K562 (cell line): ENCODE results near the gene ADAMTS14. TPM values are rescaled to one million over a fixed set of nuclear protein-coding genes. Genes with fewer than 3 reads are reported as not detected.

Experiments
- ARID2 ChIP-seq: fragments of 450-650 bp; IDR thresholded peaks from 2 replicates; pipeline ENCODE4 v1.6.1; 2017; ENCODE audit warnings: antibody characterized with exemption, mild to moderate bottlenecking
- FOXA1 ChIP-seq: fragments of 450-650 bp; IDR thresholded peaks from 2 replicates; pipeline ENCODE4 v1.6.1; 2016; ENCODE audit warnings: mild to moderate bottlenecking, borderline replicate concordance
- FOXA3 ChIP-seq, 2 experiments: fragments of 450-650 bp in 1 of 2; sonication (generic) in 1 of 2; formaldehyde crosslinking; IDR thresholded peaks in 1 of 2; conservative IDR thresholded peaks in 1 of 2; 2 replicates each; pipeline versions ENCODE4 v1.4.0 to v1.8.0; 2020 to 2022; ENCODE audit warnings: mild to moderate bottlenecking in 2 of 2, missing genetic modification reagents in 1 of 2
- GABPA ChIP-seq: fragments of 200-800 bp; sonication (Bioruptor generic); conservative IDR thresholded peaks from 2 replicates; pipeline ENCODE4 v1.6.1; 2016; ENCODE audit warnings: low read depth, missing genetic modification characterization, missing compliant biosample characterization
- KHSRP ChIP-seq: fragments of 450-650 bp; IDR thresholded peaks from 2 replicates; pipeline ENCODE4 v1.6.1; 2017
- MAFK ChIP-seq: IDR thresholded peaks from 2 replicates; pipeline ENCODE4 v1.6.1; 2011; ENCODE audit warnings: low read length, improper control_type of control experiment
- MTA2 ChIP-seq: fragments of 450-650 bp; IDR thresholded peaks from 2 replicates; pipeline ENCODE4 v1.6.1; 2016; ENCODE audit warnings: low read depth
- MTA3 ChIP-seq: fragments of 450-650 bp; formaldehyde crosslinking; IDR thresholded peaks from 2 replicates; pipeline ENCODE4 v1.6.1; 2017; ENCODE audit warnings: mild to moderate bottlenecking, borderline replicate concordance
- NCOA2 ChIP-seq, 2 experiments: fragments of 450-650 bp; IDR thresholded peaks; 2 replicates each; pipeline ENCODE4 v1.6.1; 2018; ENCODE audit warnings: mild to moderate bottlenecking in 2 of 2, moderate library complexity in 1 of 2; ENCODE audit not compliant: partially characterized antibody in 2 of 2
- RBM17 ChIP-seq: fragments of 200-400 bp; formaldehyde crosslinking; IDR thresholded peaks from 2 replicates; pipeline ENCODE4 v1.6.1; 2017; ENCODE audit warnings: low read depth, mild to moderate bottlenecking, low read length, borderline replicate concordance
- RBM22 ChIP-seq: fragments of 200-400 bp; formaldehyde crosslinking; IDR thresholded peaks from 2 replicates; pipeline ENCODE4 v1.6.1; 2018; ENCODE audit warnings: low read length, low read depth; ENCODE audit not compliant: poor library complexity, severe bottlenecking
- SNRNP70 ChIP-seq: fragments of 200-400 bp; formaldehyde crosslinking; optimal IDR thresholded peaks from 2 replicates; pipeline ENCODE3; 2017; ENCODE audit warnings: low read depth, low read length
- TAF1 ChIP-seq: IDR thresholded peaks from 2 replicates; pipeline ENCODE4 v1.6.1; 2011; ENCODE audit warnings: mild to moderate bottlenecking, low read length, moderate library complexity; ENCODE audit not compliant: insufficient read depth, control insufficient read depth, severe bottlenecking; ENCODE audit errors: extremely low read depth
- TCF7 ChIP-seq: sonication (generic); IDR thresholded peaks from 2 replicates; pipeline ENCODE4 v1.6.1; 2016; ENCODE audit warnings: antibody characterized with exemption, borderline replicate concordance
- ZBTB7A ChIP-seq: IDR thresholded peaks from 2 replicates; pipeline ENCODE4 v1.6.1; 2011; ENCODE audit warnings: low read depth, mild to moderate bottlenecking, low read length, moderate library complexity, borderline replicate concordance; ENCODE audit not compliant: control insufficient read depth
- ZNF197 ChIP-seq: fragments of 200-800 bp; sonication (Bioruptor generic); IDR thresholded peaks from 2 replicates; pipeline ENCODE4 v1.6.1; 2016; ENCODE audit warnings: low read depth, missing genetic modification characterization, missing compliant biosample characterization
- ZNF23 ChIP-seq: fragments of 250-450 bp; sonication (Bioruptor Pico); IDR thresholded peaks from 2 replicates; pipeline ENCODE4 v1.4.0; 2020; ENCODE audit warnings: mild to moderate bottlenecking
- ZNF232 ChIP-seq: sonication (generic); formaldehyde crosslinking; IDR thresholded peaks from 2 replicates; pipeline ENCODE4 v1.8.0; 2022; ENCODE audit warnings: mild to moderate bottlenecking, missing genetic modification reagents
- ZNF707 ChIP-seq: fragments of 250-450 bp; sonication (Bioruptor Pico); conservative IDR thresholded peaks from 2 replicates; pipeline ENCODE4 v1.8.0; 2022; ENCODE audit warnings: inconsistent platforms, mild to moderate bottlenecking, moderate library complexity
- polyA plus RNA-seq, 8 experiments: library from polyadenylated mRNA; depleted of rRNA in 4 of 8; stranded (reverse) in 5 of 8; unstranded in 3 of 8; fragments of >200 nt; fragmentation: Nextera tagmentation in 2 of 8; fragmentation: Illumina TruSeq in 1 of 8; extraction: Ambion mirVana in 2 of 8; extraction: Trizol in 1 of 8; gene quantifications; 2 replicates each; pipeline versions ENCODE4 v1.2.1 to v1.2.3, GENCODE V29; 2011 to 2014; ENCODE audit warnings: inconsistent platforms in 1 of 8, missing spikeins in 1 of 8
- total RNA-seq, 7 experiments: library from RNA; depleted of rRNA in 6 of 7; stranded (reverse); fragments of >200 nt in 6 of 7; fragmentation: Illumina TruSeq in 2 of 7; extraction: Trizol in 2 of 7; gene quantifications; 2 replicates each; pipeline versions ENCODE4 v1.2.1 to v1.2.3, GENCODE V29; 2011 to 2021; ENCODE audit warnings: low replicate concordance in 1 of 7
- TF ChIP-seq, protein P1 (sequence below): fragments of 450-650 bp; IDR thresholded peaks from 2 replicates; pipeline ENCODE4 v1.7.0; 2016; ENCODE audit warnings: borderline replicate concordance
- TF ChIP-seq, protein P2 (sequence below): sonication (generic); formaldehyde crosslinking; IDR thresholded peaks from 2 replicates; pipeline ENCODE4 v1.8.0; 2023; ENCODE audit warnings: mild to moderate bottlenecking, missing genetic modification reagents
- TF ChIP-seq, protein P3 (sequence below): fragments of 250-450 bp; sonication (Bioruptor Pico); IDR thresholded peaks from 2 replicates; pipeline ENCODE4 v1.9.0; 2021; ENCODE audit warnings: mild to moderate bottlenecking, inconsistent platforms

ADAMTS14 gene
- total and polyA plus RNA-seq, 9 of the 15 experiments (the other 6 are each of a cell fraction or from before 2014, with no cell fraction given) = 0.04 to 37.4 (median 15.9) TPM

DNA sequence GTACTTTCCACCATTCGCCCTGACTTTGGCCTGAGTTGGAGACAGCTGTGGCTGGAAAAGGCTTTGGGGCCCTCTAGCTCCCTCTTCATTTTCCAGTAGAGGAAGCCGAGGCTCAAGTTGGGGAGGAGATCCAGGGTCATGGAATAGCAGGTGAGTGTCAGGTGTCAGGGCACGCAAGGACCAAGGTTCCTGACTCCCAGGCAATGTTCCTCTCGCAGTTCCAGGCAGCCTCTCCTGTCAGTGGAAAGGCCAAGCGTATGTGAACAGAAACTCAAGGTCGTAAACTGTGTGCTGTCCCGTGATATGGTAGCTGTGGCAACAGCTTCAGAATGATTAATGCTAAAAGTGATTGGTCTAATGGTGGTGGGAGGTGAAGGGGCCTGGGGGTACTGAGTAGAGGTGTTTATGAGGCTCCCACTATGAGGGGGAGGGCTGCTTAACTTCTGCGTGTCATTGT, 13.2 kb downstream of the ADAMTS14 start (continued):
- TF ChIP-seq, protein P1, sequence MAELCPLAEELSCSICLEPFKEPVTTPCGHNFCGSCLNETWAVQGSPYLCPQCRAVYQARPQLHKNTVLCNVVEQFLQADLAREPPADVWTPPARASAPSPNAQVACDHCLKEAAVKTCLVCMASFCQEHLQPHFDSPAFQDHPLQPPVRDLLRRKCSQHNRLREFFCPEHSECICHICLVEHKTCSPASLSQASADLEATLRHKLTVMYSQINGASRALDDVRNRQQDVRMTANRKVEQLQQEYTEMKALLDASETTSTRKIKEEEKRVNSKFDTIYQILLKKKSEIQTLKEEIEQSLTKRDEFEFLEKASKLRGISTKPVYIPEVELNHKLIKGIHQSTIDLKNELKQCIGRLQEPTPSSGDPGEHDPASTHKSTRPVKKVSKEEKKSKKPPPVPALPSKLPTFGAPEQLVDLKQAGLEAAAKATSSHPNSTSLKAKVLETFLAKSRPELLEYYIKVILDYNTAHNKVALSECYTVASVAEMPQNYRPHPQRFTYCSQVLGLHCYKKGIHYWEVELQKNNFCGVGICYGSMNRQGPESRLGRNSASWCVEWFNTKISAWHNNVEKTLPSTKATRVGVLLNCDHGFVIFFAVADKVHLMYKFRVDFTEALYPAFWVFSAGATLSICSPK = no peak
- TF ChIP-seq TCF7 (no peak), RBM17 (no peak), FOXA1 (no peak), KHSRP (no peak), FOXA3 (CRISPR knock-in tag; conservative IDR thresholded peaks at IDR 0.05 in 1 of 2, IDR thresholded peaks at IDR 0.05 in 1 of 2) (no peak), GABPA (tag) (no peak), RBM22 (no peak), MTA2 (no peak), ZNF197 (CRISPR knock-in tag) (no peak), NCOA2 (IDR thresholded peaks at IDR 0.05; ENCODE audit: partially characterized antibody in 2 of 2) (no peak), ZNF232 (no peak), MAFK (no peak), SNRNP70 (no peak), ZNF23 (CRISPR knock-in tag) (no peak), ARID2 (0 out of 2 replicates have a peak, but pooled peaks have one; percentile 5), ZNF707 (CRISPR knock-in tag) (no peak), MTA3 (no peak), ZBTB7A (no peak), TAF1 (no peak)
- TF ChIP-seq, protein P2, sequence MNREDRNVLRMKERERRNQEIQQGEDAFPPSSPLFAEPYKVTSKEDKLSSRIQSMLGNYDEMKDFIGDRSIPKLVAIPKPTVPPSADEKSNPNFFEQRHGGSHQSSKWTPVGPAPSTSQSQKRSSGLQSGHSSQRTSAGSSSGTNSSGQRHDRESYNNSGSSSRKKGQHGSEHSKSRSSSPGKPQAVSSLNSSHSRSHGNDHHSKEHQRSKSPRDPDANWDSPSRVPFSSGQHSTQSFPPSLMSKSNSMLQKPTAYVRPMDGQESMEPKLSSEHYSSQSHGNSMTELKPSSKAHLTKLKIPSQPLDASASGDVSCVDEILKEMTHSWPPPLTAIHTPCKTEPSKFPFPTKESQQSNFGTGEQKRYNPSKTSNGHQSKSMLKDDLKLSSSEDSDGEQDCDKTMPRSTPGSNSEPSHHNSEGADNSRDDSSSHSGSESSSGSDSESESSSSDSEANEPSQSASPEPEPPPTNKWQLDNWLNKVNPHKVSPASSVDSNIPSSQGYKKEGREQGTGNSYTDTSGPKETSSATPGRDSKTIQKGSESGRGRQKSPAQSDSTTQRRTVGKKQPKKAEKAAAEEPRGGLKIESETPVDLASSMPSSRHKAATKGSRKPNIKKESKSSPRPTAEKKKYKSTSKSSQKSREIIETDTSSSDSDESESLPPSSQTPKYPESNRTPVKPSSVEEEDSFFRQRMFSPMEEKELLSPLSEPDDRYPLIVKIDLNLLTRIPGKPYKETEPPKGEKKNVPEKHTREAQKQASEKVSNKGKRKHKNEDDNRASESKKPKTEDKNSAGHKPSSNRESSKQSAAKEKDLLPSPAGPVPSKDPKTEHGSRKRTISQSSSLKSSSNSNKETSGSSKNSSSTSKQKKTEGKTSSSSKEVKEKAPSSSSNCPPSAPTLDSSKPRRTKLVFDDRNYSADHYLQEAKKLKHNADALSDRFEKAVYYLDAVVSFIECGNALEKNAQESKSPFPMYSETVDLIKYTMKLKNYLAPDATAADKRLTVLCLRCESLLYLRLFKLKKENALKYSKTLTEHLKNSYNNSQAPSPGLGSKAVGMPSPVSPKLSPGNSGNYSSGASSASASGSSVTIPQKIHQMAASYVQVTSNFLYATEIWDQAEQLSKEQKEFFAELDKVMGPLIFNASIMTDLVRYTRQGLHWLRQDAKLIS (CRISPR knock-in tag) = no peak
- TF ChIP-seq, protein P3, sequence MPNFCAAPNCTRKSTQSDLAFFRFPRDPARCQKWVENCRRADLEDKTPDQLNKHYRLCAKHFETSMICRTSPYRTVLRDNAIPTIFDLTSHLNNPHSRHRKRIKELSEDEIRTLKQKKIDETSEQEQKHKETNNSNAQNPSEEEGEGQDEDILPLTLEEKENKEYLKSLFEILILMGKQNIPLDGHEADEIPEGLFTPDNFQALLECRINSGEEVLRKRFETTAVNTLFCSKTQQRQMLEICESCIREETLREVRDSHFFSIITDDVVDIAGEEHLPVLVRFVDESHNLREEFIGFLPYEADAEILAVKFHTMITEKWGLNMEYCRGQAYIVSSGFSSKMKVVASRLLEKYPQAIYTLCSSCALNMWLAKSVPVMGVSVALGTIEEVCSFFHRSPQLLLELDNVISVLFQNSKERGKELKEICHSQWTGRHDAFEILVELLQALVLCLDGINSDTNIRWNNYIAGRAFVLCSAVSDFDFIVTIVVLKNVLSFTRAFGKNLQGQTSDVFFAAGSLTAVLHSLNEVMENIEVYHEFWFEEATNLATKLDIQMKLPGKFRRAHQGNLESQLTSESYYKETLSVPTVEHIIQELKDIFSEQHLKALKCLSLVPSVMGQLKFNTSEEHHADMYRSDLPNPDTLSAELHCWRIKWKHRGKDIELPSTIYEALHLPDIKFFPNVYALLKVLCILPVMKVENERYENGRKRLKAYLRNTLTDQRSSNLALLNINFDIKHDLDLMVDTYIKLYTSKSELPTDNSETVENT (CRISPR knock-in tag) = no peak
